GM21529 (cell line): ENCODE measurements around the gene CSTF2T.

ENCODE experiments used
- ATAC-seq: cut with Tn5 transposase; IDR thresholded peaks from one replicate; pipeline ENCODE4 v1.9.1; 2021; ENCODE audit not compliant: unreplicated experiment

Gene CSTF2T

DNA sequence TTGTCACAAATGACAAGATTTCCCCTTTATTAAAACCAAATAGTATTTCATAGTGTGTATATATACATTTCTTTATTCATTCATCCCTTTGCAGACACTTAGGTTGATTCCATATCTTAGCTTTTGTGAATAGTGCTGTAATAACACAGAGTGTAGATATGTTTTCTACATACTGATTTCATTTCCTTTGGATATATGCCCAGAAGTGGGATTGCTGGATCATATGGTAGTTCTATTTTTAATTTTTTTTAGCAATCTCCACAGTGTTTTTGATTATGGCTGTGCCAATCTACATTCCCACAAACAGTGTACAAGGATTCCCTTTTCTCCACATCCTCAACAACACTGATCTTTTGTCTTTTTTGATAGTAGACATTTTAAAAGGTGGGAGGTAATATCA is 46.4 kb downstream of the CSTF2T start:
- no peak for ATAC-seq

DNA sequence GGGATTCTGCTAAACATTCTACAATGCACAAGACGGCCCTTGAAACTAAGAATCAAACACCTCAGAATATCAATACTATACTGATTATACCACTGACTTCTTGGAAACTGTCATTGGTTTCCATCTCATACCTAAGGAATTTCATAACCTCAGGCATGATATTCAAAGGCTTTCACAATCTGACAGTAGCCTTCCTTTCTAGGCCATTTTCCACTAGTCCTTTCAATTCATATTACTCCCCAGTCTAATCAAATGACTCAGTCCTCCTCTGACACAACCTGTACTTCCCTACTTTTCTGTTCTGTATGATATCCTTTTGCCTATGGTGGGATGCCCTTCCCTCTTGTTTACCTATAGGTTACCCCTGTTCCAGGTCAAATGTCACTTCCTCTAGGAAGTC is 48.3 kb downstream of the CSTF2T start:
- no peak for ATAC-seq

DNA sequence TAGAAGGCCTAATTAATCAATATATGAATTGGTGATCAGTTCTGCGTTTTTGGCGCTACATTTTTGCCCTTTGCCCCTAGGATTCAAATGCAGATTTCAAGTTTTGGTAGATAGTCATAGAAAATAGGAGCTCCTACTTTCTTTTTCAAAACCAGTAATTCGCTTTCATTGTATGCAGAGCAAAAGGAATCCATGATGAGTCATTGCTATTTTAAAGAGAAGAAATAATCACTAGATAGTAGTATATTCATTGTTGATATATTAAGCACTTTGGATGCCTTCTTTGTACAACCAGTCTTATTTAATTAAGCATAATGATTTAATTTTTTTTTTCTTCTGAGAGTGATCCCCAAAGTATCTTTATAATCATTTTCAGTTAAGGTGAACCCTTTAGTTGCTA is 50.3 kb downstream of the CSTF2T start:
- ATAC-seq = no peak
